Kidney (tissue), 14 donors: ENCODE results near the gene NUP205. TPM values are rescaled to one million over a fixed set of nuclear protein-coding genes. Genes with fewer than 3 reads are reported as not detected.

Experiments
- DNase-seq, 5 donors: peaks; one replicate each; pipeline ENCODE4 v3.0.0-alpha.2; 2013 to 2020
- FAIRE-seq: peaks from 2 replicates; lab custom pipeline; 2012; peaks lifted over from hg19 to GRCh38; lab: Jason Lieb, UNC
- H3K27ac ChIP-seq, 2 donors: one replicate each; pipeline ENCODE4 v1.7.0; 2013; ENCODE audit warnings: low read depth in 2 of 2, low read length in 2 of 2, inconsistent platforms in 1 of 2
- H3K27me3 ChIP-seq: one replicate; pipeline ENCODE4 v1.7.1; 2013; ENCODE audit warnings: low read length, inconsistent platforms; ENCODE audit not compliant: control insufficient read depth, insufficient read depth
- H3K36me3 ChIP-seq, 3 donors: one replicate each; pipeline versions ENCODE4 v1.7.0 to v1.7.1; 2013; ENCODE audit warnings: low read length in 3 of 3, control low read depth in 1 of 3, inconsistent platforms in 1 of 3; ENCODE audit not compliant: insufficient read depth in 3 of 3, control insufficient read depth in 2 of 3
- H3K4me1 ChIP-seq, 3 donors: one replicate each; pipeline versions ENCODE4 v1.7.0 to v1.7.1; 2013; ENCODE audit warnings: low read length in 3 of 3, inconsistent platforms in 1 of 3, low read depth in 1 of 3; ENCODE audit not compliant: control insufficient read depth in 2 of 3, insufficient read depth in 2 of 3
- H3K4me3 ChIP-seq, 3 donors: one replicate each; pipeline versions ENCODE4 v1.7.0 to v1.8.1; 2013; ENCODE audit warnings: low read length in 3 of 3, control low read depth in 1 of 3, inconsistent platforms in 1 of 3
- H3K9ac ChIP-seq, 3 donors: one replicate each; pipeline versions ENCODE4 v1.7.0 to v1.7.1; 2013; ENCODE audit warnings: low read length in 3 of 3, control low read depth in 1 of 3, inconsistent platforms in 1 of 3
- H3K9me3 ChIP-seq, 3 donors: one replicate each; pipeline versions ENCODE4 v1.7.0 to v1.7.1; 2013; ENCODE audit warnings: low read length in 3 of 3, control low read depth in 1 of 3, inconsistent platforms in 1 of 3; ENCODE audit not compliant: control insufficient read depth in 2 of 3, insufficient read depth in 1 of 3
- CTCF ChIP-seq: IDR thresholded peaks from 3 replicates; pipeline ENCODE4 v1.5.1; 2012; ENCODE audit warnings: mild to moderate bottlenecking, moderate library complexity, borderline replicate concordance; ENCODE audit not compliant: insufficient read depth; ENCODE audit errors: extremely low read depth
- intact Hi-C: fragments of 100-400 bp; cut with DNase I; formaldehyde crosslinking; loops from one replicate; pipeline ENCODE4 v1.11.1; 2022
- polyA plus RNA-seq: library from polyadenylated mRNA; stranded (reverse); fragments of 350-450 nt; fragmentation: Illumina TruSeq; extraction: RNeasy Lipid Tissue Mini Kit (QIAGEN cat#74804); gene quantifications from one replicate; pipeline ENCODE4 v1.2.3, GENCODE V29; 2014; ENCODE audit warnings: low read depth, low replicate concordance; ENCODE audit not compliant: insufficient read depth
- total RNA-seq: library from RNA; stranded (reverse); fragmentation: NEBNext Ultra II Directional; extraction: Animal tissue kit (Norgen Biotek cat#: 25700); gene quantifications from one replicate; pipeline ENCODE4 v1.2.1, GENCODE V29; 2021
- donor health status: control.
- donor health status: control.
- donor health status: control.
- donor health status: control.
- donor health status: control.
- donor health status: DM: yes; HTN: yes; CAD: no.
- donor health status: Normal renal cell carcinoma (clear cell type).

Gene NUP205
- total and polyA plus RNA-seq, 2 donors from 2014 or later, result 20.5 to 40.7 TPM

DNA sequence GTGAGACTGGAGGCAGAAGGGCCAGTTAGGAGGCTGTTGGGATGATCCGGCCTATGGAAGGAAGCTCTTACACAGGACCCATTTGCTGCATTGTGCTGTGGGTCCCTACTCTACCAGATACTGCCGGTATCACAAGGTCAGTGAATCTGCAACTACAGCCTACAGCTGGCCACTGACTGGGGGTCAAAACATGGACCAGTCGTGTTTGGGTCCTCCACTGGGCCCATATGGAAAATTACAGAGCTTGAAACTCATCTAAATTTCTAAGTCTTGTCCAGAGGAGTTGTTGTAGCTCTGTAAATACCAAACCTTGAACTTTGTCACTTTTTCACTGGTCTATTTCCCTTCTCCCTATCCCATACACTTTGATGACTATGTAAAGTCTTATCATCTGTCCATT is 5.6 kb upstream of the NUP205 start:
- no peak overlapping the region for H3K9ac ChIP-seq
- H3K9me3 ChIP-seq, result no peaks in the 10 kb centered on the region
- no peaks in the 10 kb centered on the region for H3K4me1 ChIP-seq
- H3K27me3 ChIP-seq, result no peaks in the 10 kb centered on the region
- intact Hi-C loops, result no loop called here
- TF ChIP-seq CTCF, result no peak
- no peak overlapping the region for H3K4me3 ChIP-seq
- no peak overlapping the region for H3K27ac ChIP-seq
- H3K36me3 ChIP-seq, result no peaks in the 10 kb centered on the region
- no peak for FAIRE-seq
- DNase-seq, result no peak

- FAIRE-seq (no peak), DNase-seq (no peak)
- no peak overlapping the region for H3K4me3 ChIP-seq
- H3K4me1 ChIP-seq, result no peaks in the 10 kb centered on the region
- no peak overlapping the region for H3K9ac ChIP-seq
- H3K9me3 ChIP-seq, result no peaks in the 10 kb centered on the region
- intact Hi-C loops, result no loop called here
- H3K27ac ChIP-seq, result no peak overlapping the region
- no peak for TF ChIP-seq CTCF
- H3K27me3 ChIP-seq, result no peaks in the 10 kb centered on the region
- no peaks in the 10 kb centered on the region for H3K36me3 ChIP-seq
Measured at GRCh38 chr7:135553346-135553745, 4.4 kb upstream of the NUP205 start.

DNA sequence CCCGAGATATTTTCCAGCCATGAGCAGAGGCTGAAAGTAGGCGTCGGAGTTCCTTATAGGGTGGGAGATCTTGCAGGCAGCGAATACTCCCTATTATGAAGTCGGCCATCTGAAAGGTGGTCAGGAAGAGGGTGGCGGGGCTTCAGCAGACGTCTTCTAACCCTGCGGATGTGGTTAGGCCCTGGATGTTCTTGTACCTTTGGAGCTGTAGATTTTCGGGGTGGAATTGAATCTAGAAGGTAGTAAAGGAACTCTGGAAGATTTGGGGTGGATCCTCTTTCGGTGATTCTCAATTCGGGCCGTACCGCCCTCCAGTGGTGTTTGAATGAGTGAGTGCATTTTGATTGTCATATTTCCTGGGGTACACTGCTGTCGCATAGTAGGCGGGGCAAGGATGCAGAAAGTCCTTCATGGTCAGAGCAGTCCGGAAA is 635 bp downstream of the NUP205 start:
- Histone ChIP-seq H3K4me1 (peaks cover 0 to 3% (median 0%) of the 10 kb centered on the region in 3 donors), H3K9me3 (no peaks in the 10 kb centered on the region), H3K27me3 (no peaks in the 10 kb centered on the region), H3K4me3 (peak overlapping the region; percentile 97 to 98 (median 98)), H3K27ac (peak overlapping the region; percentile 94), H3K36me3 (no peaks in the 10 kb centered on the region), H3K9ac (peak overlapping the region; percentile 92 to 98 (median 95))
- peak; percentile 18 for TF ChIP-seq CTCF
- FAIRE-seq, result no peak
- peak in 4 of 5 donors; percentile 62 to 91 (median 74) for DNase-seq
- intact Hi-C loops, result no loop called here

GRCh38 chr7:135558881-135559280 is 1.2 kb downstream of the NUP205 start:
- no peaks in the 10 kb centered on the region for H3K9me3 ChIP-seq
- H3K27ac ChIP-seq, result no peak overlapping the region
- no peak for FAIRE-seq
- H3K9ac ChIP-seq, result peak overlapping the region; percentile 15 to 98 (median 95)
- peaks cover 0 to 3% (median 0%) of the 10 kb centered on the region in 3 donors for H3K4me1 ChIP-seq
- H3K36me3 ChIP-seq, result no peaks in the 10 kb centered on the region
- H3K27me3 ChIP-seq, result no peaks in the 10 kb centered on the region
- intact Hi-C loops, result no loop called here
- TF ChIP-seq CTCF, result no peak
- no peak for DNase-seq
- peak overlapping the region; percentile 97 to 98 (median 98) for H3K4me3 ChIP-seq
